ENCODE data around the gene LMX1B.
"Not testable (repeated sequence)": the region's sequence is repeated elsewhere in the genome, so short reads cannot be mapped to it uniquely, and the experiment has no call there.

Gene LMX1B

GRCh38 chr9:126717441-126717840 lies 103.7 kb downstream of the LMX1B start:
- not testable (repeated sequence) for DNase-seq (ENCODE audit: low read depth)

- peak; percentile 72 for DNase-seq (ENCODE audit: low read depth)
These were observed 105.9 kb downstream of the LMX1B start for GRCh38 chr9:126719618-126720031.

GRCh38 chr9:126720036-126720435 lies 106.3 kb downstream of the LMX1B start:
- no peak for DNase-seq (ENCODE audit: low read depth)

DNA sequence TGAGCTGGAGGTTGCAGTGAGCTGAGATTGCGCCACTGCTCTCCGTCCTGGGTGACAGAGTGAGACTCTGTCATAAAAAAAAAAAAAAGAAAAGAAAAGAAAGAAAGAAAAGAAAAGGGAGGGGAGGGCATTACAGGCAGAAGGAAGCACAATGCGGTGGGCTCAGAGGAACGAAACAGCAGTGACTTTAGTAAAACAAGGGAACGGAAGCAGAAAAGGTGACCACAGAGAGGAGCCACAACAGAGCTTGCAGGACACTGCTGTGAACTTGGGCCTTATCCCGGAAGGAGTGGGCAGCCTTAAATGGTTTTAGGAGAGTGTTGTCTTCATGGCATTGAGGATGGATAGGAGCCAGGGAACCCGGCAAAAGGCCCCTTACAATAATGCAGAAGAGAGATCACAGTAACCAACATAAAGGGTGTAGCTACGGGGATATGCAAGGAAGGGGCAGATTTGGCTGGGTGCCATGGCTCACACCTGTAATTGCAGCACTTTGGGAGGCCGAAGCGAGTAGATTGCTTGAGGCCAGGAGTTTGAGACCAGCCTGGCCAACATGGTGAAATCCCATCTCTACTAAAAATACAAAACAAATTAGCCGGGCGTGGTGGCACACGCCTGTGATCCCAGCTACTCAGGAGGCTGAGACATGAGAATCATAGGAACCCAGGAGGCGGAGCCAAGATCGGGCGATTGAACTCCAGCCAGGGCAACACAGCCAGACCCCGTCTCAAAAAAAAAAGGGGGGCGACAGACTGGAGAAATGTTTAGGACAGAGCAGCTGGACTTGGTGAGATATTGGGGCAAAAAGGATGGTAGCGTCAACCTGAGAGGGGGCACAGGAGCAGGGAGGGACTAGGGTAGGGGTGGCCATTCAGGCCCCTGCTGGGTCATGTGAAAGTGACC lies 107.2 kb downstream of the LMX1B start:
- no peak for DNase-seq (ENCODE audit: low read depth)

GRCh38 chr9:126721564-126721981 lies 107.8 kb downstream of the LMX1B start:
- no peak for DNase-seq (ENCODE audit: low read depth)

GRCh38 chr9:126722252-126722921 lies 108.7 kb downstream of the LMX1B start:
- DNase-seq (ENCODE audit: low read depth) = peak; percentile 65

DNA sequence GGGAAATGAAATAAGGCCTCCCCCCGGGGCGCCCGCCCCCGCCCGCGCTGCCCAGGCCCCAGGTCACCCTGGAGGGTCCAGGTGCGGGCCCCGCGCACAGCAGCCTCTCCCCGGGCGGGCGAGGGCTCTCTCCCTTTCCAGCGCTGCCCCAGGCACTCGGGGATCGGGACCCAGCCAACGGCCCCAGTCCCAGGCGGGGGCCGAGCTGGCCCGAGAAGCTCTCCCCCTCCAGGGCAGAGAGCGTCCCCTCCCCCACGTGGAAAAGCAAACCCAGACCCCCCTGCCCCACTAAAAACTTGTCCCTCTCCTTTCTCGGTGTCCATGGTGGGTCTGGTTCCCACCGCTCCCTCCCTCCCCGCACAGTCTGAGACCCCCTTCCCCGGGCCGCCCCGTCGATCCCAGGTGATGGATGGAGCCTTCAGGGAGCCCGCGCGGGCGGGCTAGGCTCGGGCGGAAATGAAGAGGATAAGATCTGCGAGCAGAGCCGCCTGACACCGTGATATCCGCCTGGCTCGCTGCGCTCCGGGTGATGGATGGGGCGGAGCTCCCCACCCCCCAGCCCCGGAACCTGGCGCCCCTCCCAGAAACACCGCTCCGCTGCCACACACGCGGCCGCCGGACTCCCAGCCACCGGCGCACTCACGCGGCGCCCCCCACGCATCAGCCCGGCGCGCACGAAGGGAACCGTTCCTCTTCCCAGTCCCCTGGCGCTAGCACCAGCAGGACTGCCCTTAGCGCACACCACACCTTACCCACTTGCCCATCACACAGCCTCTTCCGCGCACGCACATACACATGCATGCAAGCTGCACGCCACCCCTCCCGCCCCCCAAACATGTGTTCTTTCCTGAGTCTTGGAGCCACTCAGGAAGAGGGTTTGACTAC lies 109.4 kb downstream of the LMX1B start:
- peak; percentile 29 for DNase-seq (ENCODE audit: low read depth)

GRCh38 chr9:126723807-126724172 lies 110.1 kb downstream of the LMX1B start:
- peak; percentile 12 for DNase-seq (ENCODE audit: low read depth)

DNA sequence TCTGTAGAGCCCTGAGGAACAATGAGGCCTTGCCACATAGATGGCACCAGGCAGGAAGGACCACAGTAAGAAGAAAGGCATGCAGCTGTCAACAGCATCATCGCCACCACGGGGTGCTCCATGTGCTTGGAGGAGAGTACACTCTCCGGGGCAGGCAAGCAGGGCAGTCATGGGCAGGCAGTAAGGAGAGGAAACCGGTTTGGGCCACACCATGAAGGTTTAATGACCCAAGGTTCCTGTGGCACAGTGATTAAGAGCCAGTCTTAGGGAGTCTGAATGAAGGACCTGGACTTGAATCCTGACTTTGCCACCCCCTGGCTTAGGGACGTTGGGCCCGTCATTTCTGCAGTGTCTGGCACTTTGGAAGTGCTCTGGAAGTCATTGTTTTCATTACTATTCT lies 110.5 kb downstream of the LMX1B start:
- peak; percentile 18 for DNase-seq (ENCODE audit: low read depth)

DNA sequence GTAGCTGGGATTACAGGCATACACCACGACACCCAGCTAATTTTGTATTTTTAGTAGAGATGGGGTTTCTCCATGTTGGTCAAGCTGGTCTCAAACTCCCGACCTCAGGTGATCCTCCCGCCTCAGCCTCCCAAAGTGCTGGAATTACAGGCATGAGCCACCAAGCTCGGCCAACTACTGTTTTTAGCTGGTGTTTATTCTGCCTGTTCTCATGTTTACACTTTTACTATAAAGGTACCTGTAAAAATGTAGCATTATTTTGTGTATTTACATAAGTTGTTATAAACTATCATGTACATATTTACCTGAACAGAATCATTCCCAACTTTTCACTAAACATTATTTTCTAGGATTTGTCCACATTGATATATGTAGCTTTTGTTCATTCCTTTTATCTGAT lies 111.8 kb downstream of the LMX1B start:
- DNase-seq (ENCODE audit: low read depth) = not testable (repeated sequence)

GRCh38 chr9:126728210-126728609 lies 114.5 kb downstream of the LMX1B start:
- DNase-seq (ENCODE audit: low read depth) = not testable (repeated sequence)

DNA sequence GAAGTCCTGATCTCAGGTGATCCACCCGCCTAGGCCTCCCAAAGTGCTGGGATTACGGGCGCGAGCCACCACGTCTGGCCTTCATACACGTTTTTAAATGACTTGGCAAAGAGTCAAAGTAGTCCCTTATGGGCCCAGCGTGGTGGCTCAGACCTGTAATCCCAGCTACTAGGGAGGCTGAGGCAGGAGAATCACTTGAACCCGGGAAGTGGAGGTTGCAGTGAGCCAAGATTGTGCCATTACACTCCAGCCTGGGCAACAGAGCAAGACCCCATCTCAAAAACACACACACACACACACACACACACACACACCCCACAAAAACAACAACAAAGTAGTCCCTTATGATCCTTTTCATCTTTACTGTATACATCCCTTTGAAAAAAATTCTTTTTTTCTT lies 116.9 kb downstream of the LMX1B start:
- DNase-seq (ENCODE audit: low read depth) = not testable (repeated sequence)

- DNase-seq (ENCODE audit: low read depth) = no peak
These were observed 119.3 kb downstream of the LMX1B start for GRCh38 chr9:126733005-126733404.

GRCh38 chr9:126734877-126735276 lies 121.1 kb downstream of the LMX1B start:
- no peak for DNase-seq (ENCODE audit: low read depth)

GRCh38 chr9:126735482-126735881 lies 121.8 kb downstream of the LMX1B start:
- no peak for DNase-seq (ENCODE audit: low read depth)

- DNase-seq (ENCODE audit: low read depth) = no peak
These were observed 124.8 kb downstream of the LMX1B start for GRCh38 chr9:126738553-126738952.

GRCh38 chr9:126743041-126743440 lies 129.3 kb downstream of the LMX1B start:
- DNase-seq (ENCODE audit: low read depth) = no peak

DNA sequence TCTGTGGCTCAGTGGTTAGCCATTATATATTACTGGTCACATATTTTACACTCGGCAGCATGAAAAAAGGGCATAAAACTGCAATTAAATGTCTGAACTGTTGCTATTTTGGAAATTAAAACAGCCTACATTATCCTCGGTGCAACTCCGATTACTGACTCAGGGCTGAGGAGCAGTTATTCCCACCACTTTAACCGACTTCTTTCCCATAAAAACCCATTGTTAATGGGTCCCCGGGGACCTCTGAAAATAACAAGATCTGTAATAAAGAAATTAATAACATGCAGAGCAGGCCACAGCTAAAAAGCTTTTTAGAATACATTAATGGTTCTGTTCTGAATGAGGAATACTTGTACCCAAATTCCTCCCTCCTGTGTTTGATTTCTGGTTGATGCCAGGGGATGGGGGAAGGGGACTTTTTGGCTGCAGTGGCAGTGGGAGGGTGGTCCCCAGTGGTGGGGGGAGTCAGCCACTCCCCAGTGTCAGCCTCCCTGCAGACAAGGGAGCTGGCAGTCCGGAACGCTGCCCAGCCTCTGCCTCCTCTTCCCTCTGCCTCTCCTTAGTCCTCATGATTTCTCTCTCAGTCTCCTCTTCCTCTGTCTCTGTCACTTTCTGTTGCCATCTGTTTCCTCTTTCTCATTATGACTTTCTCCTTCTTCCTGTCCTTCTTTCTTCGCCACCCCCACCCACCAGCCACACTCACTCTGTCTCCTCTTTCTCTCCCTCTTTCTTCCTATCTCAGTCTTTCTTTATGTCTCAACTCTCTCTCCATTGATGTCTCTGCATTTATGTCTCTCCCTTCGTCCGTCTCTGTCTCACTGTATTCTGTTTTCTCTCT lies 132.1 kb downstream of the LMX1B start:
- no peak for DNase-seq (ENCODE audit: low read depth)

Measured in EH (cell line).